Activated naive CD8-positive, alpha-beta T cell treated with anti-CD3 and anti-CD28 coated beads for 36 hours (primary cell): ENCODE data around the gene CHAF1A. TPM values are rescaled to one million over a fixed set of nuclear protein-coding genes. Genes with fewer than 3 reads are reported as not detected.

ENCODE experiments used
- DNase-seq: peaks from one replicate; pipeline ENCODE4 v3.0.0; 2021
- H3K27ac Mint-ChIP-seq: one replicate; pipeline ENCODE4 v1.8.0; 2022; ENCODE audit warnings: mild to moderate bottlenecking, moderate library complexity, mixed read lengths
- H3K27me3 Mint-ChIP-seq: one replicate; pipeline ENCODE4 v1.8.0; 2022; ENCODE audit warnings: mild to moderate bottlenecking, mixed read lengths
- H3K36me3 Mint-ChIP-seq: one replicate; pipeline ENCODE4 v1.8.0; 2021; ENCODE audit warnings: mild to moderate bottlenecking, mixed read lengths
- H3K4me1 Mint-ChIP-seq: one replicate; pipeline ENCODE4 v1.8.0; 2021; ENCODE audit warnings: mixed read lengths
- H3K4me3 Mint-ChIP-seq: one replicate; pipeline ENCODE4 v1.8.0; 2022; ENCODE audit warnings: mild to moderate bottlenecking, moderate library complexity, mixed read lengths
- H3K9me3 Mint-ChIP-seq: one replicate; pipeline ENCODE4 v1.8.0; 2022; ENCODE audit warnings: mixed read lengths
- total RNA-seq, 2 experiments: library from RNA; stranded (reverse); gene quantifications; one replicate each; pipeline ENCODE4 v1.2.3, GENCODE V29; 2021

The CHAF1A gene
- 10 to 100 TPM; 76.8 to 77.6 TPM for total RNA-seq

GRCh38 chr19:4402171-4403004 lies at the start of gene CHAF1A:
CHAF1A (plus strand) TSS chr19:4402640; CDS start chr19:4402763, 123 bp downstream.
- peak within 1 kb of the TSS; percentile 92 for H3K4me3 Mint-ChIP-seq
- no peaks in the 10 kb centered on the region for H3K27me3 Mint-ChIP-seq
- H3K36me3 Mint-ChIP-seq = peaks cover 44% of the 10 kb centered on the region
- H3K27ac Mint-ChIP-seq = peak within 1 kb of the TSS; percentile 96
- DNase-seq = peak; percentile 99
- H3K4me1 Mint-ChIP-seq = peaks cover 36% of the 10 kb centered on the region
- H3K9me3 Mint-ChIP-seq = no peaks in the 10 kb centered on the region

- peak overlapping the region; percentile 70 for H3K27ac Mint-ChIP-seq
- H3K36me3 Mint-ChIP-seq = peaks cover 3% of the 10 kb centered on the region
- H3K4me3 Mint-ChIP-seq = no peak overlapping the region
- no peaks in the 10 kb centered on the region for H3K4me1 Mint-ChIP-seq
- no peaks in the 10 kb centered on the region for H3K27me3 Mint-ChIP-seq
- H3K9me3 Mint-ChIP-seq = no peaks in the 10 kb centered on the region
- DNase-seq = peak; percentile 60
Measured at GRCh38 chr19:4352701-4353121, 49.7 kb upstream of the CHAF1A start.

- Mint-ChIP-seq H3K36me3 (peaks cover 3% of the 10 kb centered on the region), H3K27me3 (no peaks in the 10 kb centered on the region), H3K4me3 (no peak overlapping the region), H3K27ac (no peak overlapping the region), H3K9me3 (no peaks in the 10 kb centered on the region), H3K4me1 (no peaks in the 10 kb centered on the region)
- no peak for DNase-seq
Measured at GRCh38 chr19:4354282-4354681, 48.2 kb upstream of the CHAF1A start.

DNA sequence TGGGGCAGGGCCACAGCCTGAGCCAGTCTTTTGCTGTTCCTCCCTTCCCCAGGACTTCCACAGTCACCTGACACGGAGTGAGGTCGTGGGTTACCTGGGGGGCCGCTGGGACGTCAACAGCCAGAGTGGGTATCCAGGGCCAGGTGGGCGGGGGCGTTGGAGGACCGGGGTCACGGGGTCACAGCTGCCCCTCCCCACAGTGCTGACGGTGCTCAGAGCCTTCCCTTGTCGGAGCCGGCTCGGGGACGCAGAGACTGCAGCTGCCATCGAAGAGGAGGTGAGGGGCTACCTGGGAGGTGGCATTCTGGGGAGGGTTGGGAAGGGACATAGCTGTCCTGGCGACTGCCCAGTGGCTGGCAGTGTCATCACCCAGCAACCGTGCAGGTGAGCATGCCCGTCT lies 47.5 kb upstream of the CHAF1A start:
- no peaks in the 10 kb centered on the region for H3K4me1 Mint-ChIP-seq
- H3K27ac Mint-ChIP-seq = no peak overlapping the region
- H3K9me3 Mint-ChIP-seq = no peaks in the 10 kb centered on the region
- H3K36me3 Mint-ChIP-seq = peaks cover 3% of the 10 kb centered on the region
- H3K4me3 Mint-ChIP-seq = no peak overlapping the region
- no peaks in the 10 kb centered on the region for H3K27me3 Mint-ChIP-seq
- DNase-seq = no peak

DNA sequence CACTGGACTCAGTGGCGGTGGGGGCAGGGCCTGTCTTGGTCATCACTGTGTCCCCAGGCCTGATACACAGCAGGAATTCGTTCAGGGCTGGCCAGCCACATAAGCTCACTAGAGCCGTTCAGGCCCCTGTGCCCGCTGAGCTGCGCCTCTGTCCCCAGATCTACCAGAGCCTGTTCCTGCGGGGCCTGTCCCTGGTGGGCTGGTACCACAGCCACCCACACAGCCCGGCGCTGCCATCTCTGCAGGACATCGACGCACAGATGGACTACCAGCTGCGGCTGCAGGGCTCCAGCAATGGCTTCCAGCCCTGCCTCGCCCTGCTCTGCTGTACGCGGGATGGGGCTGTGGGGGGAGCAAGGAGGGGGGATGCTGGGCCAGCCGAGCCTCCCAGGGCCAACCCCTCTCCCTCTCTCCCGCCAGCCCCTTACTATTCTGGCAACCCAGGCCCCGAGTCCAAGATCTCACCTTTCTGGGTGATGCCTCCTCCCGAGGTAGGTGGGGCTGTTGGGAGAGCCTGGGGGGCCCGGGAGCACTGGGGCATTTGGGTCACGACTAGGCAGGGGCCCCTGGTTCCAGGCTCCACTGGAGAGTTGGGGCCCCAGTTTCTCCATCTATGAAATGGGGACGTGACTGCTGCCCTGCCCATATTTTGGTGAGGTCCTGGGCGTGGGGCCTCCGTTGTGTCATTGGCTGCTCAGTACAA lies 45.2 kb upstream of the CHAF1A start:
- H3K4me3 Mint-ChIP-seq = no peak overlapping the region
- no peaks in the 10 kb centered on the region for H3K4me1 Mint-ChIP-seq
- no peaks in the 10 kb centered on the region for H3K9me3 Mint-ChIP-seq
- DNase-seq = no peak
- H3K27ac Mint-ChIP-seq = no peak overlapping the region
- H3K36me3 Mint-ChIP-seq = peaks cover 3% of the 10 kb centered on the region
- no peaks in the 10 kb centered on the region for H3K27me3 Mint-ChIP-seq

GRCh38 chr19:4357921-4358326 lies 44.5 kb upstream of the CHAF1A start:
- no peak for DNase-seq
- H3K27ac Mint-ChIP-seq = peak overlapping the region; percentile 34
- H3K4me1 Mint-ChIP-seq = no peaks in the 10 kb centered on the region
- no peak overlapping the region for H3K4me3 Mint-ChIP-seq
- peaks cover 1% of the 10 kb centered on the region for H3K36me3 Mint-ChIP-seq
- no peaks in the 10 kb centered on the region for H3K27me3 Mint-ChIP-seq
- H3K9me3 Mint-ChIP-seq = no peaks in the 10 kb centered on the region

DNA sequence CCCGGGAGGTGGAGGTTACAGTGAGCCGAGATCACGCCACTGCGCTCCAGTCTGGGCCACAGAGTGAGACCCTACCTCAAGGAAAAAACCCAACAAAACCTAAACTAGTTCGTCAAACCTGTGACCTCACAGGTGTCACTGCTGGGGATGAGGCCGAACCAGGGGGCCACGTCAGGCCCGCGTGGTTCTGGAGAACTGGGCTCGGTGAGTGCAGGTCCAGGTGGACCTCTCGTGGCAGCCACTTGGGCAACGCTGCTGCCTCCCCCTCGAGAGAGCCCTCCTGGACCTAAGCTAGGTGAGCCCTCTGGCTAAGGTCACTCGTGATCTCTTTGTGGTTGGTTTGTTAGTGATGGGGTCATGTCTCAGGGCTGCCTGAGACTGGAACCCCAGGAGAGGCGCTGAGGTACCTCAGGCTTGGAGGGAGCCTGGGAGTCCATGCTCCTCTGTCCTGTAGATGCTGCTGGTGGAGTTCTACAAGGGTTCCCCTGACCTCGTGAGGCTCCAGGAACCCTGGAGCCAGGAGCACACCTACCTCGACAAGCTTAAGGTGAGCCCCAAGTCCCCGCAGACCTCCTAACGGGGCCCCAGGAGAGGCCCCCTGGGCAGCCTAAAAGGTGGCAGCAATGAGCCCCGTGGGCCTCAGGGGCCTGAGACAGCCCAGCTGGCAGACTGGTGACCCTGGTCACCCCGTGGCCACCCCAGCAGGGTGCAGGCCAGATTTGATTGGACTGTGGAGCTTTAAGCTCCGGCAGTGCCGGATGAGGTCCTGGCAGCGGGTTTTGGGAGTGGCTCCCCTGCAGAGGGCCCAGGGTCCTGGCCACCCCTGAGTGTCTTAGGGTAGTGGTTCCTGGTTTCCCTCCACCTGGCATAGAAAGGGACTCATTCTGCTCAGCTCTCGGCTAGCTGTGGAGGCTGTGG lies 43.5 kb upstream of the CHAF1A start:
- Mint-ChIP-seq H3K27ac (no peak overlapping the region), H3K9me3 (no peaks in the 10 kb centered on the region), H3K27me3 (no peaks in the 10 kb centered on the region), H3K4me3 (no peak overlapping the region), H3K4me1 (no peaks in the 10 kb centered on the region), H3K36me3 (peaks cover 1% of the 10 kb centered on the region)
- no peak for DNase-seq

GRCh38 chr19:4359627-4360000 lies 42.8 kb upstream of the CHAF1A start:
- no peak overlapping the region for H3K27ac Mint-ChIP-seq
- H3K27me3 Mint-ChIP-seq = no peaks in the 10 kb centered on the region
- DNase-seq = no peak

DNA sequence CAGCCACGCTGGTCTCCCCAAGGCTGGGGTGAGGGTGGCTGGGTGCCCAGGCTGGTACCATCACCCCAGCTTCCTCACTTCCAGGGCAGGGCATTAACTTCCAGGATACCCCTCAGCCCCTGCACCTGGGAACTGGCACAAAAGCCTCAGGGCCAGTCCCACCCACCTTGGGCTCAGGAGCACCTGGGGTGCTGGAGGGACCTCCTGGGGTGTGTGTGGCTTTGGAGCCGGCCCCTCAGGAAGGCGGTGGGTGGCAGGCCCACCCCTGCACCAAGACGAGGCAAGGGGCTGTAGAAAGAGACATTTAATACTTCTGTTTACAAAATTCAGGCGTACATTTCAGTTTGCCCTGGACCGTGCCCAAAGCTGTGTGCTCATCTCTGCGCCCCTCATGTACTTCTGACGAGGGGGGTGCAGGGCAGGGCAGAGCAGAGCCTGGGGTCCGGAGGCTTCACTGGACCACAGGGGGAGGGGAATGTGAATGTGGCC lies 42.3 kb upstream of the CHAF1A start:
- no peaks in the 10 kb centered on the region for H3K27me3 Mint-ChIP-seq
- DNase-seq = no peak
- H3K27ac Mint-ChIP-seq = no peak overlapping the region
- no peak overlapping the region for H3K4me3 Mint-ChIP-seq
- no peaks in the 10 kb centered on the region for H3K9me3 Mint-ChIP-seq
- no peaks in the 10 kb centered on the region for H3K36me3 Mint-ChIP-seq
- no peaks in the 10 kb centered on the region for H3K4me1 Mint-ChIP-seq

More at GRCh38 chr19:4359627-4360000, 42.8 kb upstream of the CHAF1A start:
- Mint-ChIP-seq H3K4me3 (no peak overlapping the region), H3K36me3 (no peaks in the 10 kb centered on the region), H3K9me3 (no peaks in the 10 kb centered on the region), H3K4me1 (no peaks in the 10 kb centered on the region)

GRCh38 chr19:4360641-4361151 lies 41.7 kb upstream of the CHAF1A start:
- Mint-ChIP-seq H3K4me1 (no peaks in the 10 kb centered on the region), H3K36me3 (no peaks in the 10 kb centered on the region), H3K9me3 (no peaks in the 10 kb centered on the region), H3K27me3 (no peaks in the 10 kb centered on the region), H3K27ac (peak overlapping the region; percentile 34), H3K4me3 (no peak overlapping the region)
- DNase-seq = no peak

DNA sequence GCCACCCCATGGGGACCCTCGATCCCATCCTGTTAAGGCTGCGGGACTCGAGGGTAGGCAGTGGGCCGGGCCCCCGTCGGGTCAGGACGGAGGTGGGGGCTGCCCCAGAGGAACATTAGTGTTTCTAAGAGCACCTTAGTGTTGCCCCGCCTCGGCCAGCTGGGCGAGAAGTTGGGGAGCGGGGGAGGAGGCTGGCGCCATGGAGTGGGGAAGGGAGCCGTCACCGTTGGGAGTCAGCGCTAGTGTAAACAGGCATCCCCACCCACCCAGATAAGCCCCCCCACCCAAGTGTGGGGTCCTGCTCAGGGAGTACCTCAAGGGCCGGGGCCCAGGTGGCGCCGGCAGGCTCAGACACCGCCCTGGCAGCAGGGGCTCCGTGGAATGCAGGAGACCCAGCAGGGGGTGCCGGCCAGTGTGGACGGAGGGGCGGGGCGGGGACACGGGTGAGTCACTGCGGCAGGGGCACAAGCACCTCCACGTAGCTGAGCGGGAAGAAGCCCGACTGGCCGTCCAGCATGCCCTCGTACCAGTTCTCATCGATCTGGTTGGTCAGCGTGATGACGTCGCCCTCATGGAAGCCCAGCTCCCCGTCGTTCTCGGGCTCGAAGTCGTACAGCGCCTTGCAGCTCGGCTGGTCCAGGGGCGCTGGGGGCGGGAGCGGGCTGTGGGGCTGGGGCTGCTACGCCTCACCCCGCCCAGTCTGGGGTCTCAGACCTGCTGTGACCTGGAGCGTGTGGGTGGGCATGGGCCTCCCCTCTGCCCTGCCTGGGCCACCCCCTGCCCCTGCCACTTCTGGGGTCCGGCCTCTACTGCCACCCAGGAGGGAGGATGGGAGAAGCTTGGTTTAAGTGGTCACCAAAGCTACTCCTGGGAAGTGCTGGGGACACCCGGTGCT lies 41.0 kb upstream of the CHAF1A start:
- Mint-ChIP-seq H3K27ac (no peak overlapping the region), H3K36me3 (no peaks in the 10 kb centered on the region), H3K4me1 (no peaks in the 10 kb centered on the region), H3K4me3 (no peak overlapping the region), H3K9me3 (no peaks in the 10 kb centered on the region), H3K27me3 (no peaks in the 10 kb centered on the region)
- no peak for DNase-seq

- Mint-ChIP-seq H3K36me3 (no peaks in the 10 kb centered on the region), H3K27me3 (no peaks in the 10 kb centered on the region), H3K4me1 (peaks cover 1% of the 10 kb centered on the region), H3K27ac (no peak overlapping the region), H3K9me3 (no peaks in the 10 kb centered on the region), H3K4me3 (no peak overlapping the region)
- no peak for DNase-seq
Measured at GRCh38 chr19:4362101-4362828, 40.2 kb upstream of the CHAF1A start.

DNA sequence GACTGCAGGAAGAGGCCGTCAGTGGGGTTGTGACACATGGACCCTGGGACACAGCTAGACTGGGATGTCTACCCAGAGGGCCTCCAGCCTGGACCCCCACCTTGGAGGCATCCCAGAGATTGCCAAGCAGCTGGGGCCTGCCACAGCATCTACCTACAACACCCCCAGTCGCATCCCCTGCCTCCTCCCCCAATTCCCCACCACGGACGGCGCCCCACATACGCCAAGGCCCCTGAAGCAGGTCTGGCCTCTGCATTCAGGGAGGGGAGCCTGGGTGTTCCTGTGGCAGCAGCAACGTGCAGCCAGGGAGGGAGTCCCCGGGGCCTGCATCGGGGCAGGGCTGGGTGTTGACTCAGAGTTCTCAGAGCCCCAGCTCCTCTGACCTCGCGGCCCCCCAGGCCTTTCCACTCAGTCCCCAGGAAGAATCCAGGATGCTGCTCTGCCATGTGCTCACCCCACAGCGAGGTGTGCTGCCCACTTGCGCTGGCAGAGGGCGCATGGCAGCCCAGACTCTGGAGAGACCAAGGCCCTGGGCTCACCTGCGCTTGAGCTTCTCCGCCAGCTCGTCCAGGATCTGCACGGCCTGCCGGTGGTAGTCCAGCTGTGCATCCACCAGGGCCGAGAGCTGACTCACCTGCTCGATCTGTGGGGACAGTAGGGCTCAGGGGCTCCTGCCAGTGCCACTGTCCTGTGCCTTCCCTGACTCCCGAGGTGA lies 39.5 kb upstream of the CHAF1A start:
- no peak overlapping the region for H3K27ac Mint-ChIP-seq
- no peak overlapping the region for H3K4me3 Mint-ChIP-seq
- DNase-seq = no peak
- no peaks in the 10 kb centered on the region for H3K9me3 Mint-ChIP-seq
- H3K4me1 Mint-ChIP-seq = peaks cover 5% of the 10 kb centered on the region
- no peaks in the 10 kb centered on the region for H3K27me3 Mint-ChIP-seq
- no peaks in the 10 kb centered on the region for H3K36me3 Mint-ChIP-seq
